CD14-positive monocyte (primary cell): ENCODE results near the gene KRT86. TPM values are rescaled to one million over a fixed set of nuclear protein-coding genes. Genes with fewer than 3 reads are reported as not detected.

Source experiments
- DNase-seq, 3 donors: peaks; one replicate each; pipeline ENCODE4 v3.0.0-alpha.2; 2011 to 2022
- H2AFZ ChIP-seq: 2 replicates; pipeline ENCODE4 v1.6.0; 2012; ENCODE audit warnings: mild to moderate bottlenecking, low read depth, low read length, inconsistent platforms; ENCODE audit not compliant: insufficient read depth, poor library complexity, severe bottlenecking
- H3K27ac ChIP-seq, 2 donors: 1 replicate in 1 of 2; 2 replicates in 1 of 2; pipeline ENCODE4 v1.5.1; 2012 to 2013; ENCODE audit warnings: low read length in 2 of 2, control low read depth in 1 of 2, inconsistent platforms in 1 of 2, low read depth in 1 of 2, mild to moderate bottlenecking in 1 of 2
- H3K27me3 ChIP-seq, 2 donors: one replicate each; pipeline versions ENCODE4 v1.6.0 to v1.6.1; 2011 to 2013; ENCODE audit warnings: low read length in 2 of 2; ENCODE audit not compliant: control insufficient read depth in 2 of 2, insufficient read depth in 2 of 2
- H3K36me3 ChIP-seq, 2 donors: replicated peaks in 1 of 2; 1 replicate in 1 of 2; 2 replicates in 1 of 2; pipeline versions ENCODE4 v1.5.1 to v1.6.1; 2012 to 2013; ENCODE audit warnings: low read length in 2 of 2, control low read depth in 1 of 2, inconsistent platforms in 1 of 2, mild to moderate bottlenecking in 1 of 2; ENCODE audit not compliant: insufficient read depth in 2 of 2, control insufficient read depth in 1 of 2
- H3K4me1 ChIP-seq, 2 donors: 1 replicate in 1 of 2; 2 replicates in 1 of 2; pipeline versions ENCODE4 v1.5.1 to v1.6.1; 2012 to 2013; ENCODE audit warnings: low read length in 2 of 2, control low read depth in 1 of 2, inconsistent platforms in 1 of 2, mild to moderate bottlenecking in 1 of 2, moderate library complexity in 1 of 2; ENCODE audit not compliant: insufficient read depth in 2 of 2, control insufficient read depth in 1 of 2
- H3K4me2 ChIP-seq: replicated peaks from 2 replicates; pipeline ENCODE3; 2012; ENCODE audit warnings: low read length, moderate library complexity, mild to moderate bottlenecking; ENCODE audit not compliant: poor library complexity, severe bottlenecking; ENCODE audit errors: extremely low read depth
- H3K4me3 ChIP-seq, 3 experiments: fragments of 200-600 bp in 1 of 3; sonication (generic) in 1 of 3; replicated peaks in 1 of 3; 1 replicate in 2 of 3; 2 replicates in 1 of 3; pipeline ENCODE4 v1.5.1; 2011 to 2013; ENCODE audit warnings: low read length in 3 of 3, mild to moderate bottlenecking in 3 of 3, control low read depth in 2 of 3, low read depth in 2 of 3, inconsistent platforms in 1 of 3, moderate library complexity in 1 of 3
- H3K79me2 ChIP-seq: 2 replicates; pipeline ENCODE4 v1.6.0; 2012; ENCODE audit warnings: mild to moderate bottlenecking, control low read depth, inconsistent platforms, low read length, moderate library complexity; ENCODE audit not compliant: insufficient read depth
- H3K9ac ChIP-seq: 2 replicates; pipeline ENCODE4 v1.6.0; 2017; ENCODE audit warnings: low read length, mild to moderate bottlenecking; ENCODE audit not compliant: insufficient read depth, poor library complexity, severe bottlenecking
- H3K9me3 ChIP-seq, 2 donors: replicated peaks in 1 of 2; 1 replicate in 1 of 2; 2 replicates in 1 of 2; pipeline versions ENCODE4 v1.5.1 to v1.6.1; 2012 to 2013; ENCODE audit warnings: low read length in 2 of 2, control low read depth in 1 of 2; ENCODE audit not compliant: control insufficient read depth in 1 of 2, insufficient read depth in 1 of 2
- H4K20me1 ChIP-seq: 2 replicates; pipeline ENCODE4 v1.6.0; 2012; ENCODE audit warnings: mild to moderate bottlenecking, low read length, control low read depth, moderate library complexity; ENCODE audit not compliant: insufficient read depth
- H3K27ac Mint-ChIP-seq, 7 donors: one replicate each; pipeline ENCODE4 v1.8.0; 2020; ENCODE audit warnings: mild to moderate bottlenecking in 7 of 7, mixed read lengths in 7 of 7, moderate library complexity in 6 of 7, inconsistent platforms in 2 of 7
- H3K27me3 Mint-ChIP-seq, 3 donors: one replicate each; pipeline ENCODE4 v1.8.0; 2021 to 2022; ENCODE audit warnings: low read depth in 3 of 3, mild to moderate bottlenecking in 3 of 3, mixed read lengths in 3 of 3, moderate library complexity in 3 of 3, inconsistent platforms in 1 of 3
- H3K36me3 Mint-ChIP-seq, 2 donors: one replicate each; pipeline ENCODE4 v1.8.0; 2020; ENCODE audit warnings: mixed read lengths in 2 of 2, inconsistent platforms in 1 of 2, mild to moderate bottlenecking in 1 of 2
- H3K4me1 Mint-ChIP-seq: one replicate; pipeline ENCODE4 v1.8.0; 2020; ENCODE audit warnings: mild to moderate bottlenecking, mixed read lengths
- H3K4me3 Mint-ChIP-seq, 2 donors: one replicate each; pipeline ENCODE4 v1.8.0; 2020; ENCODE audit warnings: mild to moderate bottlenecking in 2 of 2, mixed read lengths in 2 of 2, moderate library complexity in 1 of 2
- H3K9me3 Mint-ChIP-seq, 7 donors: one replicate each; pipeline ENCODE4 v1.8.0; 2020 to 2022; ENCODE audit warnings: mixed read lengths in 7 of 7, mild to moderate bottlenecking in 6 of 7, moderate library complexity in 6 of 7, inconsistent platforms in 2 of 7
- WGBS: methylation state at CpG from one replicate; pipeline ENCODE4 v1.1.5; 2013; ENCODE audit warnings: missing lambda C conversion rate; ENCODE audit not compliant: insufficient coverage; 5-methylcytosine and 5-hydroxymethylcytosine counted together
- intact Hi-C, 2 donors: fragments of 100-400 bp; cut with micrococcal nuclease; formaldehyde crosslinking; loops; one replicate each; pipeline versions ENCODE4 v1.15.0 to v1.15.1; 2023
- polyA plus RNA-seq, 3 donors: library from polyadenylated mRNA; depleted of rRNA in 1 of 3; unstranded in 2 of 3; stranded (reverse) in 1 of 3; fragments of 300-500 nt in 2 of 3; fragments of >200 nt in 1 of 3; fragmentation: Illumina TruSeq in 2 of 3; gene quantifications; 1 replicate in 2 of 3; 2 replicates in 1 of 3; pipeline ENCODE4 v1.2.3, GENCODE V29; 2012 to 2021
- TF ChIP-seq, protein P1 (sequence below): fragments of 200-600 bp; IDR thresholded peaks from one replicate; pipeline ENCODE4 v1.8.0; 2022; ENCODE audit warnings: antibody characterized with exemption, mild to moderate bottlenecking

KRT86 gene
- polyA plus RNA-seq, 3 donors, result not detected

- Histone ChIP-seq H3K27me3 (peaks cover 0 to 19% of the 10 kb centered on the region in 2 donors), H3K4me1 (no peaks in the 10 kb centered on the region), H3K27ac (no peak overlapping the region), H4K20me1 (no peaks in the 10 kb centered on the region), H3K36me3 (no peaks in the 10 kb centered on the region), H2AFZ (no peak overlapping the region), H3K9me3 (no peaks in the 10 kb centered on the region), H3K4me2 (no peak overlapping the region), H3K4me3 (no peak overlapping the region), H3K79me2 (no peaks in the 10 kb centered on the region), H3K9ac (no peak overlapping the region)
- Mint-ChIP-seq H3K36me3 (no peaks in the 10 kb centered on the region), H3K4me3 (no peak overlapping the region), H3K27me3 (peaks cover 21 to 52% (median 25%) of the 10 kb centered on the region in 3 donors), H3K9me3 (peaks cover 0 to 2% (median 0%) of the 10 kb centered on the region in 7 donors), H3K27ac (no peak overlapping the region), H3K4me1 (no peaks in the 10 kb centered on the region)
- intact Hi-C loops, result no loop called here
- no peak for DNase-seq
- 100% methylated on average over 2 of the region's 11 CpGs for WGBS
- TF ChIP-seq, protein P1, sequence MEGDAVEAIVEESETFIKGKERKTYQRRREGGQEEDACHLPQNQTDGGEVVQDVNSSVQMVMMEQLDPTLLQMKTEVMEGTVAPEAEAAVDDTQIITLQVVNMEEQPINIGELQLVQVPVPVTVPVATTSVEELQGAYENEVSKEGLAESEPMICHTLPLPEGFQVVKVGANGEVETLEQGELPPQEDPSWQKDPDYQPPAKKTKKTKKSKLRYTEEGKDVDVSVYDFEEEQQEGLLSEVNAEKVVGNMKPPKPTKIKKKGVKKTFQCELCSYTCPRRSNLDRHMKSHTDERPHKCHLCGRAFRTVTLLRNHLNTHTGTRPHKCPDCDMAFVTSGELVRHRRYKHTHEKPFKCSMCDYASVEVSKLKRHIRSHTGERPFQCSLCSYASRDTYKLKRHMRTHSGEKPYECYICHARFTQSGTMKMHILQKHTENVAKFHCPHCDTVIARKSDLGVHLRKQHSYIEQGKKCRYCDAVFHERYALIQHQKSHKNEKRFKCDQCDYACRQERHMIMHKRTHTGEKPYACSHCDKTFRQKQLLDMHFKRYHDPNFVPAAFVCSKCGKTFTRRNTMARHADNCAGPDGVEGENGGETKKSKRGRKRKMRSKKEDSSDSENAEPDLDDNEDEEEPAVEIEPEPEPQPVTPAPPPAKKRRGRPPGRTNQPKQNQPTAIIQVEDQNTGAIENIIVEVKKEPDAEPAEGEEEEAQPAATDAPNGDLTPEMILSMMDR, result no peak
Observed at GRCh38 chr12:52316701-52317100, 42.3 kb downstream of the KRT86 start.

DNA sequence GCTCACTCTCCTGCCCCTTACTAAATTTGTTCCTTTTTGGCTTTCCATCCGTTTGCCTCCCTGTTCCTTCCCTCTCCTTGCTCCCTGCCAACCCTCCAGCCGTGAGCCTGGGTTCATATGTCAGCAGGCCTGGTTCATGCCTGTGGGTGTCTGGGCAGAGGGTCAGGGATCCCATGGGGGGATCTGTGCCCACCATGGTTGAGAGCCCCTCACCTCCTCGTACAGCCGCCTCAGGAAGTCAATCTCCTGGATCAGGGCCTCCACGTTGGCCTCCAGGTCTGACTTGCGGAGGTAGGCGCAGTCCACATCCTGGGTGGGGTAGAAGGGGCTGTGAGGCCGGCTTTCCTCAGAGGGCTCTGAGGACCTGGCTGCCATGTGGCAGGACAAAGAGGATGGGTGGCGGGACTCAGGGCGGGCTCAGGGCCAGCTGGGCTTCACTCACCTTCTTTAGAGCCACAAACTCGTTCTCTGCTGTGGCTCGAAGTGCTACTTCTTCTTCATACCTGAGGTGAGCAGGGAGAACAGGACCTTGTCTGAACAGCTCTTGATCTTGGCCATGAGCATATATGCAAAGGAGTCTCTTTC, 43.1 kb downstream of the KRT86 start:
- H3K4me1 ChIP-seq, result no peaks in the 10 kb centered on the region
- Mint-ChIP-seq H3K27me3 (peaks cover 22 to 50% (median 28%) of the 10 kb centered on the region in 3 donors), H3K4me3 (no peak overlapping the region), H3K27ac (peak overlapping the region in 1 of 7 donors; percentile 52), H3K4me1 (no peaks in the 10 kb centered on the region), H3K9me3 (peaks cover 0 to 2% (median 0%) of the 10 kb centered on the region in 7 donors), H3K36me3 (no peaks in the 10 kb centered on the region)
- H3K36me3 ChIP-seq, result no peaks in the 10 kb centered on the region
- intact Hi-C loops, result no loop called here
- TF ChIP-seq, protein P1, result no peak
- no peaks in the 10 kb centered on the region for H3K79me2 ChIP-seq
- no peak overlapping the region for H2AFZ ChIP-seq
- no peaks in the 10 kb centered on the region for H3K9me3 ChIP-seq
- H3K9ac ChIP-seq, result no peak overlapping the region
- no peak overlapping the region for H3K27ac ChIP-seq
- no peak overlapping the region for H3K4me3 ChIP-seq
- no peaks in the 10 kb centered on the region for H4K20me1 ChIP-seq
- 95% methylated on average over 6 of the region's 12 CpGs for WGBS
- peaks cover 0 to 13% of the 10 kb centered on the region in 2 donors for H3K27me3 ChIP-seq
- DNase-seq, result no peak
- no peak overlapping the region for H3K4me2 ChIP-seq
